HEK293 (cell line): ENCODE data around the gene ERF.

Experiments used
- HOXC10 ChIP-seq: sonication (generic); formaldehyde crosslinking; IDR thresholded peaks from 2 replicates; pipeline ENCODE4 v1.8.1; 2023; ENCODE audit warnings: mild to moderate bottlenecking, missing genetic modification reagents
- KLF1 ChIP-seq: fragments of 450-650 bp; formaldehyde crosslinking; IDR thresholded peaks from 2 replicates; pipeline ENCODE4 v1.5.1; 2016; ENCODE audit warnings: missing biosample characterization, missing genetic modification characterization
- SETDB1 ChIP-seq: IDR thresholded peaks from one replicate; pipeline ENCODE4 v1.6.1; 2017; ENCODE audit warnings: mild to moderate bottlenecking, low read length, moderate library complexity, mixed read lengths; ENCODE audit not compliant: insufficient read length
- SP2 ChIP-seq: fragments of 450-650 bp; formaldehyde crosslinking; IDR thresholded peaks from 2 replicates; pipeline ENCODE4 v1.5.1; 2016; ENCODE audit warnings: missing biosample characterization, missing genetic modification characterization
- WT1 ChIP-seq: fragments of 450-650 bp; formaldehyde crosslinking; IDR thresholded peaks from 2 replicates; pipeline ENCODE4 v1.5.1; 2016; ENCODE audit warnings: missing biosample characterization, missing genetic modification characterization
- ZFHX2 ChIP-seq: fragments of 450-650 bp; formaldehyde crosslinking; conservative IDR thresholded peaks from 2 replicates; pipeline ENCODE4 v1.5.1; 2016; ENCODE audit warnings: missing biosample characterization, missing genetic modification characterization
- ZFP37 ChIP-seq: fragments of 450-650 bp; formaldehyde crosslinking; IDR thresholded peaks from 2 replicates; pipeline ENCODE4 v1.5.1; 2016; ENCODE audit warnings: missing biosample characterization, missing genetic modification characterization
- ZNF121 ChIP-seq: fragments of 450-650 bp; formaldehyde crosslinking; IDR thresholded peaks from 2 replicates; pipeline ENCODE4 v1.5.1; 2016; ENCODE audit warnings: missing biosample characterization, missing genetic modification characterization
- ZNF138 ChIP-seq: fragments of 450-650 bp; formaldehyde crosslinking; IDR thresholded peaks from 2 replicates; pipeline ENCODE4 v1.5.1; 2016; ENCODE audit warnings: missing biosample characterization, missing genetic modification characterization, borderline replicate concordance
- ZNF157 ChIP-seq: fragments of 450-650 bp; formaldehyde crosslinking; IDR thresholded peaks from 2 replicates; pipeline ENCODE4 v1.5.1; 2016; ENCODE audit warnings: missing biosample characterization, missing genetic modification characterization
- ZNF174 ChIP-seq: fragments of 450-650 bp; formaldehyde crosslinking; IDR thresholded peaks from 2 replicates; pipeline ENCODE4 v1.5.0; 2017; ENCODE audit warnings: missing biosample characterization, mild to moderate bottlenecking, missing genetic modification characterization
- ZNF23 ChIP-seq: fragments of 450-650 bp; formaldehyde crosslinking; IDR thresholded peaks from 2 replicates; pipeline ENCODE4 v1.5.1; 2016; ENCODE audit warnings: missing biosample characterization, missing genetic modification characterization, borderline replicate concordance
- ZNF311 ChIP-seq: fragments of 450-650 bp; formaldehyde crosslinking; IDR thresholded peaks from 2 replicates; pipeline ENCODE4 v1.5.1; 2017; ENCODE audit warnings: missing biosample characterization, missing genetic modification characterization, borderline replicate concordance
- ZNF354C ChIP-seq: fragments of 450-650 bp; formaldehyde crosslinking; IDR thresholded peaks from 2 replicates; pipeline ENCODE4 v1.5.1; 2016; ENCODE audit warnings: missing biosample characterization, missing genetic modification characterization, low read depth, borderline replicate concordance
- ZNF544 ChIP-seq: fragments of 450-650 bp; formaldehyde crosslinking; IDR thresholded peaks from 2 replicates; pipeline ENCODE4 v1.5.0; 2017; ENCODE audit warnings: missing biosample characterization, missing genetic modification characterization
- ZNF555 ChIP-seq: fragments of 450-650 bp; formaldehyde crosslinking; conservative IDR thresholded peaks from 2 replicates; pipeline ENCODE4 v1.5.1; 2017; ENCODE audit warnings: missing biosample characterization, mild to moderate bottlenecking, missing genetic modification characterization, inconsistent platforms
- ZNF600 ChIP-seq: fragments of 450-650 bp; formaldehyde crosslinking; IDR thresholded peaks from 2 replicates; pipeline ENCODE4 v1.5.1; 2016; ENCODE audit warnings: missing biosample characterization, missing genetic modification characterization
- ZNF654 ChIP-seq: fragments of 450-650 bp; formaldehyde crosslinking; IDR thresholded peaks from 2 replicates; pipeline ENCODE4 v1.5.1; 2016; ENCODE audit warnings: low read depth, missing biosample characterization, missing genetic modification characterization
- ZNF707 ChIP-seq: fragments of 450-650 bp; formaldehyde crosslinking; IDR thresholded peaks from 2 replicates; pipeline ENCODE4 v1.5.1; 2016; ENCODE audit warnings: missing biosample characterization, missing genetic modification characterization
- ZNF830 ChIP-seq: fragments of 450-650 bp; IDR thresholded peaks from 2 replicates; pipeline ENCODE4 v1.5.0; 2018; ENCODE audit warnings: missing biosample characterization, missing genetic modification characterization, low read depth, mild to moderate bottlenecking, moderate library complexity
- ZNF837 ChIP-seq: fragments of 450-650 bp; formaldehyde crosslinking; IDR thresholded peaks from 2 replicates; pipeline ENCODE4 v1.5.1; 2016; ENCODE audit warnings: missing biosample characterization, missing genetic modification characterization
- ZSCAN23 ChIP-seq: fragments of 450-650 bp; formaldehyde crosslinking; IDR thresholded peaks from 2 replicates; pipeline ENCODE4 v1.5.1; 2016; ENCODE audit warnings: missing biosample characterization, missing genetic modification characterization
- ZXDB ChIP-seq: fragments of 450-650 bp; formaldehyde crosslinking; IDR thresholded peaks from 2 replicates; pipeline ENCODE4 v1.5.1; 2016; ENCODE audit warnings: missing biosample characterization, missing genetic modification characterization
- TF ChIP-seq, protein P1 (sequence below): sonication (generic); formaldehyde crosslinking; IDR thresholded peaks from 2 replicates; pipeline ENCODE4 v1.8.1; 2022; ENCODE audit warnings: mild to moderate bottlenecking, moderate library complexity, missing genetic modification reagents
- TF ChIP-seq, protein P2 (sequence below): fragments of 450-650 bp; formaldehyde crosslinking; IDR thresholded peaks from 2 replicates; pipeline ENCODE4 v1.5.1; 2017; ENCODE audit warnings: missing biosample characterization, missing genetic modification characterization
- TF ChIP-seq, protein P3 (sequence below): fragments of 450-650 bp; formaldehyde crosslinking; IDR thresholded peaks from 2 replicates; pipeline ENCODE4 v1.5.1; 2016; ENCODE audit warnings: missing biosample characterization, missing genetic modification characterization
- TF ChIP-seq, protein P4 (sequence below): fragments of 450-650 bp; formaldehyde crosslinking; IDR thresholded peaks from 2 replicates; pipeline ENCODE4 v1.5.0; 2017; ENCODE audit warnings: missing biosample characterization, missing genetic modification characterization, borderline replicate concordance

ERF gene

GRCh38 chr19:42254089-42254849 lies 659 bp downstream of the ERF start (continued):
- TF ChIP-seq, protein P1, sequence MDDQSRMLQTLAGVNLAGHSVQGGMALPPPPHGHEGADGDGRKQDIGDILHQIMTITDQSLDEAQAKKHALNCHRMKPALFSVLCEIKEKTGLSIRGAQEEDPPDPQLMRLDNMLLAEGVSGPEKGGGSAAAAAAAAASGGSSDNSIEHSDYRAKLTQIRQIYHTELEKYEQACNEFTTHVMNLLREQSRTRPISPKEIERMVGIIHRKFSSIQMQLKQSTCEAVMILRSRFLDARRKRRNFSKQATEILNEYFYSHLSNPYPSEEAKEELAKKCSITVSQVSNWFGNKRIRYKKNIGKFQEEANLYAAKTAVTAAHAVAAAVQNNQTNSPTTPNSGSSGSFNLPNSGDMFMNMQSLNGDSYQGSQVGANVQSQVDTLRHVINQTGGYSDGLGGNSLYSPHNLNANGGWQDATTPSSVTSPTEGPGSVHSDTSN = no peak
- TF ChIP-seq KLF1 (tag by site-specific recombination) (peak; percentile 76), SETDB1 (no peak), ZNF837 (tag by site-specific recombination) (no peak), ZNF600 (tag by site-specific recombination) (peak; percentile 69), ZXDB (tag by site-specific recombination) (peak; percentile 78), ZNF157 (tag by site-specific recombination) (no peak), ZNF138 (no peak), ZFP37 (tag by site-specific recombination) (peak; percentile 68; the same call in 1 of the 2 replicates), ZNF707 (no peak), ZNF830 (tag by site-specific recombination) (no peak), ZNF121 (tag by site-specific recombination) (peak; percentile 49; the same call in 1 of the 2 replicates), WT1 (tag by site-specific recombination) (peak; percentile 15), ZSCAN23 (tag by site-specific recombination) (0 out of 2 replicates have a peak, but pooled peaks have one; percentile 13), ZNF654 (tag by site-specific recombination) (no peak), HOXC10 (CRISPR knock-in tag) (no peak), ZNF23 (tag by site-specific recombination) (no peak), ZNF555 (no peak), ZNF354C (tag by site-specific recombination) (no peak), ZNF544 (no peak), ZNF311 (tag by site-specific recombination) (no peak), ZNF174 (no peak), ZFHX2 (peak; percentile 70), SP2 (tag by site-specific recombination) (peak; percentile 52)
- TF ChIP-seq, protein P2, sequence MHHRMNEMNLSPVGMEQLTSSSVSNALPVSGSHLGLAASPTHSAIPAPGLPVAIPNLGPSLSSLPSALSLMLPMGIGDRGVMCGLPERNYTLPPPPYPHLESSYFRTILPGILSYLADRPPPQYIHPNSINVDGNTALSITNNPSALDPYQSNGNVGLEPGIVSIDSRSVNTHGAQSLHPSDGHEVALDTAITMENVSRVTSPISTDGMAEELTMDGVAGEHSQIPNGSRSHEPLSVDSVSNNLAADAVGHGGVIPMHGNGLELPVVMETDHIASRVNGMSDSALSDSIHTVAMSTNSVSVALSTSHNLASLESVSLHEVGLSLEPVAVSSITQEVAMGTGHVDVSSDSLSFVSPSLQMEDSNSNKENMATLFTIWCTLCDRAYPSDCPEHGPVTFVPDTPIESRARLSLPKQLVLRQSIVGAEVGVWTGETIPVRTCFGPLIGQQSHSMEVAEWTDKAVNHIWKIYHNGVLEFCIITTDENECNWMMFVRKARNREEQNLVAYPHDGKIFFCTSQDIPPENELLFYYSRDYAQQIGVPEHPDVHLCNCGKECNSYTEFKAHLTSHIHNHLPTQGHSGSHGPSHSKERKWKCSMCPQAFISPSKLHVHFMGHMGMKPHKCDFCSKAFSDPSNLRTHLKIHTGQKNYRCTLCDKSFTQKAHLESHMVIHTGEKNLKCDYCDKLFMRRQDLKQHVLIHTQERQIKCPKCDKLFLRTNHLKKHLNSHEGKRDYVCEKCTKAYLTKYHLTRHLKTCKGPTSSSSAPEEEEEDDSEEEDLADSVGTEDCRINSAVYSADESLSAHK (tag by site-specific recombination) = 0 out of 2 replicates have a peak, but pooled peaks have one; percentile 44
- TF ChIP-seq, protein P3, sequence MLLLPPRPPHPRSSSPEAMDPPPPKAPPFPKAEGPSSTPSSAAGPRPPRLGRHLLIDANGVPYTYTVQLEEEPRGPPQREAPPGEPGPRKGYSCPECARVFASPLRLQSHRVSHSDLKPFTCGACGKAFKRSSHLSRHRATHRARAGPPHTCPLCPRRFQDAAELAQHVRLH (tag by site-specific recombination) = 0 out of 2 replicates have a peak, but pooled peaks have one; percentile 59
- TF ChIP-seq, protein P4, sequence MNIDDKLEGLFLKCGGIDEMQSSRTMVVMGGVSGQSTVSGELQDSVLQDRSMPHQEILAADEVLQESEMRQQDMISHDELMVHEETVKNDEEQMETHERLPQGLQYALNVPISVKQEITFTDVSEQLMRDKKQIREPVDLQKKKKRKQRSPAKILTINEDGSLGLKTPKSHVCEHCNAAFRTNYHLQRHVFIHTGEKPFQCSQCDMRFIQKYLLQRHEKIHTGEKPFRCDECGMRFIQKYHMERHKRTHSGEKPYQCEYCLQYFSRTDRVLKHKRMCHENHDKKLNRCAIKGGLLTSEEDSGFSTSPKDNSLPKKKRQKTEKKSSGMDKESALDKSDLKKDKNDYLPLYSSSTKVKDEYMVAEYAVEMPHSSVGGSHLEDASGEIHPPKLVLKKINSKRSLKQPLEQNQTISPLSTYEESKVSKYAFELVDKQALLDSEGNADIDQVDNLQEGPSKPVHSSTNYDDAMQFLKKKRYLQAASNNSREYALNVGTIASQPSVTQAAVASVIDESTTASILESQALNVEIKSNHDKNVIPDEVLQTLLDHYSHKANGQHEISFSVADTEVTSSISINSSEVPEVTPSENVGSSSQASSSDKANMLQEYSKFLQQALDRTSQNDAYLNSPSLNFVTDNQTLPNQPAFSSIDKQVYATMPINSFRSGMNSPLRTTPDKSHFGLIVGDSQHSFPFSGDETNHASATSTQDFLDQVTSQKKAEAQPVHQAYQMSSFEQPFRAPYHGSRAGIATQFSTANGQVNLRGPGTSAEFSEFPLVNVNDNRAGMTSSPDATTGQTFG (tag by site-specific recombination) = no peak
